GM21360 (cell line): Measurements from ENCODE around the gene ZCCHC17.

Source experiments
- ATAC-seq: cut with Tn5 transposase; IDR thresholded peaks from one replicate; pipeline ENCODE4 v1.9.1; 2021; ENCODE audit warnings: mild to moderate bottlenecking, moderate library complexity; ENCODE audit not compliant: unreplicated experiment

The ZCCHC17 gene

DNA sequence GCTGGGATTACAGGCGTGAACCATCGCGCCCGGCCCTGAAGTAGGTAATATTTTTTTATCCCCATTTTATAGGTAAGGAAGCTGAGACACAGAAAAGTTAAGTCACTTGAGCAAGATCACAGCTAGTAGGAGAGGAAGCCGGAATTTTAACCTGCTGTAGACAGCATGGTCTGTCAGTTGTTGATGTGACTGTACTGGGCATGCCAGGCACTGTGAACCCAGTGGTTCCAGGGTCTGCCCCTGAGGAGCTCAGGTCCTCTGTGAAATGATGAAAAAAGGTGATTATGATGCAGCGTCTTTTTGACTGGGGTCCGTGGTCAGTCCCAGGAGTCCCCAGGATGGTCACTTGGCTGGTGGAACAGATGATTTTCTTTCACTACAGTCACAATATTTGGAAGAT, 92.8 kb downstream of the ZCCHC17 start:
- no peak for ATAC-seq

DNA sequence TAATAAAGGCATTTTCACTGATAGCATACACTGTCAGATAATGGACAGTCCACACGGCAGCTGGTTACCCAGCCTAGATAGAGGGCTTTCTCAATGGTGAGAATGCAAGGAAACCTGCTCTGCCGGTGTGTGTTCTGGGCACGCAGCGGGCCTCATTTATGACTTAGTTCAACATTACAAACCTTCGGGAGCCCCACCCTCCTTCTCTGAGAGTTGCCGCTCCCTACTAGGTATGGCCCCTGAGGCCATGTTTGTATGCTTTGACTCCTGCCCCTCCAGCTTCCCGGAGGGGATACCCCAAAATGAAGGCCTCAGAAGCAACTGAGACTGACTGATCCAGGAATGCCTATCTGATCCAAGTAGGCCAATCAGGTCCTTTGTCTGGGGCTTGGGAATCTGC, 93.2 kb downstream of the ZCCHC17 start:
- ATAC-seq, result no peak

DNA sequence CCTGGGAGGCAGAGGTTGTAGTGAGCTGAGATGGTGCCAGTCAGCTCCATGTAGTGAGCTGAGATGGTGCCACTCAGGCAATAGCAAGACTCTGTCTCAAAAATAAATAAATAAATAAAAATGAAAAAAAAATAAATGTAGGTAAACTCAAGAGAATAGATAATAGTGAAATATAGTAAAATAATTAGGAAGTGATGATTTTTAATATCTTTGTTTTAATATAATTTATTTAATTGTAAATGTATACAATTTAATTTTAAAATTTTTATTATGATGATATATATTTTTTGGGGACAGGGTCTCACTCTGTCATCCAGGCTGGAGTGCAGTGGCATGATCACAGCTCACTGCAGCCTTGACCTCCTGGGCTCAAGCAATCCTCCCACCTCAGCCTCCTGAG, 96.6 kb downstream of the ZCCHC17 start:
- no peak for ATAC-seq

DNA sequence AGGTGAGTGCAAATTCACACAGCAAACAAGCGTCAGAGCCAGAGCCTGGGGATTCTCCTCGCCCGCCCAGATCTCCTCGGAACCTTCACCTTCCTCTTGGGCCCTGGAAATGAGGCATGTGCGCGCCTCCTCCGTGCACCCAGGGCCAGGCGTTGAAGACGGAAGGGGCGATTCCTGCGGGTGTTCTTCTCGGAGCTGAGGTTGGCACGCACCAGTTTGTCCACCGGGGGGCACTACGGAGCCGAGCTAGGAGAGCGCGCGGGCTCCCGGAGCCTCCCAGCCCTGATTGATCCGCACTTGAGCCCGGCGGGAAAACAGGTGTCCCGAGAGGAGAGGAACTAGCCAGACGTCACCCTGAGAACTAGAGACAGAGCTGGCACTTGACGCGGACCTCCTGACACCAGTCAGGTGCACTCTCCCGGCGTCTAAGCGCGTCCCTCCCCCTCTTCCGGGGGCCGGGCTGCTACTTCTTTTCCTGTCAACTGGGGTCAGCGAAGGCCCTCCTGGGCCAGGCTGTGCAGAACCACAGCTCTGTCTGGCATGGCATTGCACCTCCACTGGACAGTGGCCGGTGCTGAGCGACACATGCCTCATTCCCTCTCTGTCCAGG, 97.9 kb downstream of the ZCCHC17 start:
- peak; percentile 79 for ATAC-seq

- no peak for ATAC-seq
These were observed 100.0 kb downstream of the ZCCHC17 start for GRCh38 chr1:31396633-31397351.

DNA sequence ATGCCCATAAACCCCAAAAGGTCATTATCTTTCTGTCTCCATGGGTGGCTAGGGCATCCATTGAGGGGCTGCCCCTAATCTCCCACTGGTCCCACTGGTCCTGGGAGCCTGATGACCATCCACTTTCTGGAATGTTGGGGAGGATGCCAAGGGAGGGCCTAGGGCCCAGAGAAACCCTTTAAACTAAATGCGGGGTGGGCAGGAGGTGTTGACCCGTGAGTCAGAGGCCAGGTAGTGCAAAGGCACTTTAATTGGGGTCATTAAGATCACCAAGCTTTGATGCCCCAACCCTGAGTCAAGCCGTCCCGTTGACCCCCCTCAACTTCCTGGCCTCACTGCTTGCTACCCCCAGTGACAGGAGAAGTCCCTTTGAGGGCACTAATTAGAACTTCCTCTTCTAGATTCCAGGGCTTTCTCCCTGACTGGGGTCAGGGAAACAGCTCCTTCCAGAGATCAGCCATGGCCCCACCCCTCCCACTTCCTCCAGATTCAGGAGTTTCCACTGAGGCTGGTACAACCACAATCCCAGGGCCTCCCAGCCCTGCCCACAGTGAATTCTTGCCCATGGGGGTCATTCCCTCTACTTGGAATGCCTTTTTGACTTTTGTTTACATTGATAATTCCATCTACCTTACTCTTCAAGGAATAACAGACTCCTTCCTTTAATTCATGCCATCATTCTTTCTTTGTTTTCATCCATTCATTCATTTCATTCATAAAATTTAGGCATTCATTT, 100.7 kb downstream of the ZCCHC17 start:
- no peak for ATAC-seq

DNA sequence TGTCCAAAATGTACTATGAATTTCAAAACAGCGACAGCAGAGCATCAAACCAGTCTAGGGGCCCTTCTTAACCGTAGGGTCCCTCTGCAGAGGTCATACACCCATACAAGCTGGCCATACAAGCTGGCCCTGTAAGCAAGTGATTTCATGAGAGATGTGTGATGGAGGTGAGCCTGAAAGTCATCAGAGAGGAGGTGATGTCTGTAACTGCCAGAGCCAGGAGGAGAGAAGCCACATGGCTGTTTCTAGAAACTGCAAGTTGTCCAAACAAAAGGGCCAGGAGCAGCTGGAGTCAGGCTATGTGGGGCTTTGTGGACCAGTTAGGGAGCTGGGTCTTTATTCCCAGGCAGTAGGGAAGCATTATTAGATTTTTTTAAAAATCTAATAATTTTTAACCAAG, 101.4 kb downstream of the ZCCHC17 start:
- ATAC-seq, result no peak

- no peak for ATAC-seq
These were observed 103.1 kb downstream of the ZCCHC17 start for GRCh38 chr1:31399976-31400375.

DNA sequence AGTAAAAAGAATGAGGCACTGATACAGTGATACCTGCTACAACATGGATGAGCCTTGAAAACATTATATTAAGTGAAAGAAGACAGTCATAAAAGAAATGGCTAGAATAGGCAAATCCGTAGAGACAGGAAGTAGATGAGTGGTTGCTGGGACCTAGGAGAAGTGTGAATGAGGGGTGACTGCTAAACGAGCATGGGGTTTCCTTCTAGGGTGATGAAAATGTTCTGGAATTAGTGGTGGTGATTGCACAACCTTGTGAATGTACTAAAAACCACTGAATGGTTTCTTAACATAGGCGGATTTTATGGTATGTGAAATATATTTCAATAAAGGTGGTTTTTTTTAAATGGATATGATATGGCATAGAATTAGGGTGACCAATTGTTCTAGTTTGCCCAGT, 103.6 kb downstream of the ZCCHC17 start:
- no peak for ATAC-seq

DNA sequence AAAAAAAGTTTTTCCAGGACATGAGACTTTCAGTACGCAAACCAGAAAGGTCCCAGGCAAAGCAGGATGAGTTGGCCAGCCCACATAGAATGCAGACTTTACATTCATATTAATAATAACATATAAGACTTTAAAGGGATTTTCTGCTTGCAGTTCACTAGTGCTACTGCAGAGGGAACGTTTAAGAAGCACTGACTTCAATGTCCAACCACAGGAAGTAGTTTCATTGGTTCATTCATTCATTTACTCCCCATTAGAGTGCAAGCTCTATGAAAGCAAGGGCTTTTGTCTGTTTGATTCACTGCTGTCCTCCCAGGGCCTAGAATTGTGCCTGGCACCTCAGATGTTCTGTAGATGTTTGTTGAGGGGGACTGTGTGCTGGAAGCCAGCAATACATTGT, 104.4 kb downstream of the ZCCHC17 start:
- ATAC-seq, result no peak

DNA sequence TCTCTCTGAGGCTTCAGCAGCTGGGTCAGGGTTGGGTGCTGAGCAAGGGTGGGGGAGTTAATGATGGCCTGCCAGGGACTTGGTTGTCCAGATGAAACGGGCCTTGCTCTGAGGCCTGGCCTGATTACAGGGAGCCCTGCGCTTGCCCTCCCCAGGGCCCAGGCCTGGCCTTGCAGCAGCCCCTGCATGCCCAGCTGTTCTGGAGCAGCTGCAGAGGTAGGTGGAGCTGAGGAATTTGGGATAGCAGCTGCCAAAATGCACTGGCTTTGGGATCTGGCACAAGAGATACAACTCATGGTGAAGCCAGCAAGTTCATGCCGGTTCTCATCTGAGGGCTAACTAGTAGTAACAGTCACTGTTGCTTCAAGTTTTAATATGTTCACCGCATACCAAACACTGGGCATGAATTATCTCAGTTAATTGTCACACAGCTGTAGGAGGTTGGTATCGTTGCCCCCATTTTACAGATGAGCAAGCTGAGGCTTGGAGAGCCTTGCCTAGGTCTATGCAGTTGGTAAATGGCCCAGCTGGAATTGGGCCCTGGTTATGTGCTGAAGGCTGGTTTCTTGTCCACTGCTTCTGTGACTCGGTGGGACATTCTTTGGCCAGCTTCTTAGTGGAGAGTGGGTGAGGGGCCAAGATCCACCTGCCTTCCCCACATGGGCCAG, 108.9 kb downstream of the ZCCHC17 start:
- no peak for ATAC-seq

DNA sequence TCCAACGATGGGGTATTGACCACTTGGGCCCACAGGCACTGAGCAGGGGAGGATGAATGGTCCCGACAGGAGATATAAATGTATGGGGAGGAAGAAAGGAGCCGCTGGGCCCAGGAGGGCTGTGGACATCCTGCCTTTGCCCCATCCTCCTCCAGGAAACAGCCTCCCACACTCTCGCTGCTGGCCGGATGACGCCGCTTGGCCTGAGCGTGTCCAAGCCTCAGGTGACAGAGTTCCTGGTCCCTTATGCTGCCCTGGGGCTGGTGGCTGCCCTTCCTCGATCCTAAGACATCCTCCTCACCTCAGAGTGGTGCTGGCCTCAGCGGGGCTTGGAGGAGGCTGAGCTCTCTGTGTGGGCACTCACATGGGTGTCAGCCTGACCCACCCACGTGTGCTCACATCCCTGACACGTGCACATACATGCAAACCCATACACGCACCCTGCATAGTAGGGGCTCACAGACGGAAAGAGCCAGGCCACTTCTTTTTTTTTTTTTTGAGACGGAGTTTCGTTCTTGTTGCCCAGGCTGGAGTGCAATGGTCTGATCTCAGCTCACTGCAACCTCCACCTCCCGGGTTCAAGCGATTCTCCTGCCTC, 110.3 kb downstream of the ZCCHC17 start:
- no peak for ATAC-seq

DNA sequence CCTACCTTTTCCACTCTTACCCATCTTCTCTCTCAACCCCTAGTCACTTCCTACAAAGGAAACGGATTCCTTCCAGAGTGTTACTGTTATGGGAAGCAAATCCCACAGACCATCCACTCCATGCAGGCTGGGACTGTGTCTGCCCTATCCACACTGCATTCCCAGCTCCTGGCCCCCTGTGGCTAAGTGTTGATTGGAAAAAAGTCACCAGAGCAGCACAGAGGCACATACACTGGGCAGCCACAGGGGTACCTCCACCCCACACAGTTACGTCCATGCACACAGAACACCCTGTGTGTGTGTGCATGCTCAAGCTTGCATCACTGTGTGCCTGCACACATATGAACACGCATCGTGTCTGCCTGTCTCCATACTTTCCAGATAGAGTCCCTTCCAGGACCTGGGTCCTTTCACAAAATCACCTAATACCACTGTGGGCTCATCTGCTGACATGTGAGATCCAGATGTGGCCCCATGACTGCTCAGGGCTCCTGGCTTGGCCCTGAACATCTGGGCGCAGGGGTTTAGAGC, 112.0 kb downstream of the ZCCHC17 start:
- ATAC-seq, result no peak

DNA sequence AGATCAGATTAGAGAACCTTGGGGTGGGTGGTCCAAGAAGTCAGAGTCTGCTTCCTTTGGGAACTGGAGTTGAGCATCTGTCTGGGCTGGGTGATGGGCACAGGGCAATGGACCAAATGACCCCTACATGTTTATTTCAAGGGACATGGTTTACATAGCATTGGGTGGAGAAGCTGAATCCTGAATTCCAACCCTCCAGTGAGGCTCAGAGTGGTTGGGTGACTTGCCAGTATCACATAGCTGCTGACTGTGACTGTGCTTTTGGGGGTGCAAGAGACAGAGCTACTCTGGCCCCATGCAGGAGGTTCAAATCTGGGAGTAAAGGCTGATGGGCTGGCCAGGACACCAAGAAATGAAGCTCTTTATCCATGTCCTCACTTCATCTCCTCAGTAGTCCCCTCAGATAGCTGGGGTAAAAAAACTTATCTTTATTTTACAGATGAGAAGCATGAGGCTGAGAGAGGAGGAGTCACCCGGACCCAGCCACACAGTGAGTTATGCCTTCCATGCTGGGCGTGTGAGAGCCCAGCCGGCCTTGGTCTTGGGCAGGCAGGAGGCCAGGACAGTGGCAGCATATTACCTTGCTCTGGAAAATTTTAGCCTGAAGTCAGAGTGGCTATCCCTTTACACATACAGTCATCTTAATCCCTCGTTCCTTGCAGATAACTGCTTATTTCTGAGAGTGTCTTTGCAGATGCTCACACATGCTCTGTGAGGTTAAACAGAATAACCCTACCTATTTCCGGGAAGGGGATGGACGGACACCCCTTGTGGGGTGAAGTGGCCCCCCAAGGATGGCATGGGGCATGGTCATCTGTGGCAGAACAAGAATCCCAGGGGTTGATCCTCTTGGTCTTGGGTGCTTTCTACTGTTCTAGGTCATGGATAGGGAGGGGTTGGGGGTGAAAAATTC, 113.4 kb downstream of the ZCCHC17 start:
- no peak for ATAC-seq

GRCh38 chr1:31410871-31411270, 114.0 kb downstream of the ZCCHC17 start:
- no peak for ATAC-seq

GRCh38 chr1:31412205-31412604, 115.4 kb downstream of the ZCCHC17 start:
- no peak for ATAC-seq

DNA sequence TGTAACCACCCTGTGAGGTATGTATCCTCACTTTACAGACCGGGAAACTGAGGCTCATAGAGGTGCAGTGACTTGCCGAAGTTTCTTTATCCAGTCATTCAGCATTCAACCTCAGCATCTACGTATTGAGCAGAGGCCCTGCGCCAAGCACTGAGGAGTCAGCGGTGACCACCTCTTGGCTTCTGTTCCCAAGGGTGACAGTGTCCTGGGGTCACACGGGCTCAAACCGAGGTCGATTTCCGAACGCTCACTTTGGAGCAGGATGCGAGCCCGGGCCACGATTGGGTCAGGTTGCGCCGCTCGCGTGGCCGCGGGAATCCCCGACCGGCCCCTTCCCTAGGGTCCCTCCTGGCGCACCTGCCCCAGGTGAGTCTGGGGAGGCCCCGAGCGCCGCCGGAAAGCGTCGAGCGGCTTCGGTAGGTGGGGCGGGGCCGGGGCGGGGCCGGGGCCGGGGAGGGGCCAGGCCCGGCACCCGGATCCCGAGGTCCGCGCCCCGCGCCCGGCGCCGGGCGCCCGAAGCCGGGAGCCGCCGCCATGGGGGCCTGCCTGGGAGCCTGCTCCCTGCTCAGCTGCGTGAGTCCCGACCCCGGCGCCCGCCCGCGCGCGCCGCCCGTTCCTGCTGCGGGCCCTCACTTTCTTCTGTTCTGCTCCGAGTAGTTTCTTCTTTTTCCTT, 116.0 kb downstream of the ZCCHC17 start, which contains the start of gene SERINC2:
SERINC2 (plus strand) TSS at position 482 of the 673 bp plus-strand sequence; CDS start at position 535, 53 bp downstream.
- no peak for ATAC-seq

DNA sequence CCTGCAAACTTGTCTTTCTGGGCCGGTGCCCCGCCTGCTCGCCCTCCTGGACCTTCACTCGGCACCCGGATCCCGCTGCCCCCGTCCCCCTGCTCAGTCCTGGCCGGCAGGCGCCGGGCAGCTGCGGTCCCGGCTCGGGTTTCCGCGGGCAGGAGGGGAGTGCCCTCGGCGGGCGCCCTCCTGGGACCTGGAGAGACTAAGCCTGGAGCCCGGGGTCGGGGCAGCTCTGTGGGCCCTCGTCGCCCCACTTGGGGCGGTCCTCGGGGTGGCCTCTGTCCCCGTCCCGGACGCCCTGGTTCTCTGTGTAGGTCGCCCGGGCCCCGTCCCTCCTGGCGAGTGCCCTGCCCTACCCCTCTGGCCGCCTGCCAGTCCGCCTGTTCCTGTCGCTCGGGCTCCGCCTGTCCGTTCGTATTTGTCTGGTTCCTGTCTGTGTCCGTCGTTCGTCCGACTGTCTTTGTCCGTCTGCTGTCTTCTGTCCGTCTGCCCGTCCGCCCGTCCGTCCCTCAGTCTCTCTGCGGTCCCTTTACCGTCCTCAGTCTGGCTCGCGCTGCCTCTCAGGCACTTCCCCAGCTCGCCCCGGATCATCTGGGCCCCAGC, 116.7 kb downstream of the ZCCHC17 start:
- no peak for ATAC-seq
